PFSK-1 (cell line): ENCODE results near the gene MEGF6. TPM values are rescaled to one million over a fixed set of nuclear protein-coding genes. Genes with fewer than 3 reads are reported as not detected.

Source experiments
- FOXP2 ChIP-seq: optimal IDR thresholded peaks from 2 replicates; pipeline ENCODE3; 2011; ENCODE audit warnings: borderline replicate concordance, control low read depth, inconsistent platforms; ENCODE audit not compliant: insufficient read depth; ENCODE audit errors: extremely low read length, extremely low read depth
- POLR2AphosphoS5 ChIP-seq: IDR thresholded peaks from 2 replicates; pipeline ENCODE4 v1.6.1; 2012; ENCODE audit warnings: low read depth, mild to moderate bottlenecking, control low read depth, low read length, moderate library complexity
- REST ChIP-seq, 2 experiments: IDR thresholded peaks; 2 replicates each; pipeline versions ENCODE4 v1.6.1 to v1.8.0; 2011 to 2012; ENCODE audit warnings: low read depth in 2 of 2, low read length in 2 of 2, control low read depth in 1 of 2, inconsistent platforms in 1 of 2, mild to moderate bottlenecking in 1 of 2, moderate library complexity in 1 of 2; ENCODE audit not compliant: insufficient read depth in 1 of 2
- SIN3A ChIP-seq: IDR thresholded peaks from 2 replicates; pipeline ENCODE4 v1.6.1; 2012; ENCODE audit warnings: mild to moderate bottlenecking, low read length, moderate library complexity, borderline replicate concordance; ENCODE audit not compliant: insufficient read depth
- TAF1 ChIP-seq: IDR thresholded peaks from 2 replicates; pipeline ENCODE4 v1.6.1; 2012; ENCODE audit warnings: low read length, control low read depth, borderline replicate concordance; ENCODE audit not compliant: insufficient read depth
- polyA plus RNA-seq: library from polyadenylated mRNA; unstranded; fragments of >200 nt; gene quantifications from one replicate; pipeline ENCODE4 v1.2.1, GENCODE V29; 2012; ENCODE audit warnings: low read depth, missing spikeins; ENCODE audit not compliant: insufficient read length

Gene MEGF6
- 0.26 TPM for polyA plus RNA-seq

GRCh38 chr1:3611170-3612019 is at the start of gene MEGF6:
MEGF6 (minus strand) TSS chr1:3611508; CDS start chr1:3611268, 240 bp downstream.
- no peak for TF ChIP-seq POLR2AphosphoS5
- TF ChIP-seq REST (IDR thresholded peaks at IDR 0.05; ENCODE audit: insufficient read depth in 1 of 2, low read depth in 2 of 2, low read length in 2 of 2): no peak
- TF ChIP-seq TAF1: no peak
- no peak for TF ChIP-seq SIN3A
- TF ChIP-seq FOXP2: no peak

GRCh38 chr1:3660704-3661103 is 49.4 kb upstream of the MEGF6 start:
- TF ChIP-seq REST (IDR thresholded peaks at IDR 0.05; ENCODE audit: insufficient read depth in 1 of 2, low read depth in 2 of 2, low read length in 2 of 2) (no peak), TAF1 (no peak), POLR2AphosphoS5 (no peak), FOXP2 (no peak), SIN3A (no peak)

- no peak for TF ChIP-seq POLR2AphosphoS5
Measured at GRCh38 chr1:3659093-3659492, 47.8 kb upstream of the MEGF6 start.

DNA sequence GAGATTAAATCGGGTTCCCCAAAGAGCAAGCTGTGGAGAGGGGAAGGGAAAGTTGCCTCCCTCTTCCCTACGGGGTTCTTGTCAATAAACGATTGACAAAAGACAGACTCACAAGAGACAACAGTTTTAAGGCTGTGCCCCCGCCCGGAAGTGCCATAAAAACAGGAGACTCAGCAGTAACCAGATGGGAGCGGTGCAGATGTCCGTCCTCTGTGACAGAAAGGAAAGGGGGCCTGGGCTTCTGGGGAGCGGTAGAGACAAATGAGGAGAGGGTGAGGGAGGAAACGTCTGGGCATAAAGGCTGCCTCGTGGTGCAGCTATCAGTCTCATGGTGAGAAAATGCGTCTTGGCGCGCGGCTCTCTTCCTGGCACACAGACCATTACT is 46.9 kb upstream of the MEGF6 start:
- TF ChIP-seq REST (IDR thresholded peaks at IDR 0.05; ENCODE audit: insufficient read depth in 1 of 2, low read depth in 2 of 2, low read length in 2 of 2) (no peak), TAF1 (no peak), POLR2AphosphoS5 (no peak), SIN3A (no peak), FOXP2 (no peak)

DNA sequence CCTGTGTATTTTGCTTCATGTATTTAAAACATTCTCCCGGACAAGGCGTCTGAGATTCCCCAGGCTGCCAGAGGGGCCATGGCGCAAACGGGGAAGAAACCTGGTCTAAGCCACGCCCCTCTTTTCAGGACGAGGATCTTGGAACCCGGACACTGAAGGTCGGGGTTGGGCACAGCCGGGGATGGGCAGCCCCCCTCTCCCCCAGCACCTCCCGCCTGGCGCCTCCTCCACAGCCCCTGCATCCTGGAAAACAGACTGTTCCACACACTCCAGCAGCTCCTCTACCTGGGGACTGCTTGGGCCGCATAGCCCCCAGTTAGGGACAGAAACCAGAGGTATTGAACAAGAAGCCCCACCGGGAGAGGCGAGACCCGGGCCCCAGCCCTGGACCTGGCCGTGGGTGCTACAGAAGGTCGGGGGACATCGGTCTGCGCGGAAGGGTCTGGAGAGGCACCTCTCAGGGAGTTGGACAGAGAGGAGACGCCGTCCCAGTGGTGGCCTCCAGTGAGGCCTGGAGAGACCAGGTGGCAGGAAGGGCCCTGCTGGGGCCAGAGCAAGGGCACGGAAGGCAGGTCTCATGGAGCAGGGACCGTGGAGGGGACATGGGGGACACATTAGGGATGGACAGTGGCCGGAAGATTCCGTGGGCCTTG is 46.4 kb upstream of the MEGF6 start:
- TF ChIP-seq SIN3A: no peak
- no peak for TF ChIP-seq TAF1
- TF ChIP-seq REST (IDR thresholded peaks at IDR 0.05; ENCODE audit: insufficient read depth in 1 of 2, low read depth in 2 of 2, low read length in 2 of 2): no peak
- no peak for TF ChIP-seq FOXP2
- TF ChIP-seq POLR2AphosphoS5: no peak
